GM19238 (cell line): ENCODE results near the gene GNB1.

Experiments used
- DNase-seq: peaks from one replicate; pipeline ENCODE4 v3.0.0; 2011; ENCODE audit warnings: low spot score; ENCODE audit not compliant: insufficient read length

The GNB1 gene

DNA sequence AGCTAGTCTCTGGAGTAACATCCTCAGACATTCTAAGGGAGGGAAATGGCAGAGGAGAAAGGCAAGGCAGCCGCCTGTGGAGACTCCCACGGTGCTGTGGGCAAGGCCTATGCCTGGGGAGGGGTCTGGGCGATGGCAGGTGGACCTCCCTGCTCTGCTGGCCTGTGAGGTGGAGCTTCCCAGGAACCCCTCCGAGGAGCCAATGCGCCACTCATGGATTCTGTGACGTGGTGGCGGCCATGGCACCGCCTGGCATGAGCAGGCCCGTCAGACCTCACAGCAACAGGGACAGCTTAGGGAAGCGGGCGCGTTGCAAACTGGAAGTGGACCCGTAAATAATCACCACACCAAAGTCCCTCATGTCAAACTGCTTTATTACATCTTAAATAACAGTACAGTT, 106.0 kb downstream of the GNB1 start:
- no peak for DNase-seq

DNA sequence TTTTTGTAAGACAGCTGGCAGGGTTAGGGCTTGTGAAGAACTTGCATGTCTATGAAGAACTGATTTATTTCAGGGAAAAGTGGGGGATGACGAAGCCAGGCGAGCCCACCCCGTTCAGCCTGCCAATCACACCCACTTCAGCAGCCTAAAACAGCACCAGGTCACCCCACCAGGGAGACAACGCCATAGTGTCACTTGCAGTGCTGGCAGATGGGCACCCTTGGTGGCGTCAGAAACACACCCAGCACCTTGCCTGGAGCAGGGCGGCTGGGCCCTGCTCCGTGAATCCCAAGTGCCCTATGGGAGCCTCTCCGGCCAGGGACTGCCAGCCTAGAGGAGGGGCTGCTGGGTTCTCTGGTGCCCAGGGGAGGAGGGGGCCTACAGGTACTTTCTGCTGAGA, 107.6 kb downstream of the GNB1 start:
- DNase-seq, result no peak

- DNase-seq, result no peak
Measured at GRCh38 chr1:1782399-1783221, 108.3 kb downstream of the GNB1 start.

DNA sequence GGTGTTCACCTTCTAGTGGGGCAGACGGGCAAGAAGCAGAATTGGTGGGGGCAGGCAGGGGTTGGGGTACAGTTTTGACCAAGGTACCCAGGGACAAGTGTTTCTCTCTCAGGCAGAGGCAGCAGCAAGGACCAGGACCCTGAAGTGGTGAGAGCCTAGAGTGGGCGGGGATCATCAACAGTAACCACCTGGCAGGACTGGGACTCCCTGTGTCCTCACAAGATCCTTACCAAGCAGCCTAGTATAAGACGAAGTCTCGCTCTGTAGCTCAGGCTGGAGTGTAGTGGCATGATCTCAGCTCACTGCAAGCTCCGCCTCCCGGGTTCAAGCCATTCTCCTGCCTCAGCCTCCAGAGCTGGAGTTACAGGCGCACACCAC, 109.4 kb downstream of the GNB1 start:
- no peak for DNase-seq

DNA sequence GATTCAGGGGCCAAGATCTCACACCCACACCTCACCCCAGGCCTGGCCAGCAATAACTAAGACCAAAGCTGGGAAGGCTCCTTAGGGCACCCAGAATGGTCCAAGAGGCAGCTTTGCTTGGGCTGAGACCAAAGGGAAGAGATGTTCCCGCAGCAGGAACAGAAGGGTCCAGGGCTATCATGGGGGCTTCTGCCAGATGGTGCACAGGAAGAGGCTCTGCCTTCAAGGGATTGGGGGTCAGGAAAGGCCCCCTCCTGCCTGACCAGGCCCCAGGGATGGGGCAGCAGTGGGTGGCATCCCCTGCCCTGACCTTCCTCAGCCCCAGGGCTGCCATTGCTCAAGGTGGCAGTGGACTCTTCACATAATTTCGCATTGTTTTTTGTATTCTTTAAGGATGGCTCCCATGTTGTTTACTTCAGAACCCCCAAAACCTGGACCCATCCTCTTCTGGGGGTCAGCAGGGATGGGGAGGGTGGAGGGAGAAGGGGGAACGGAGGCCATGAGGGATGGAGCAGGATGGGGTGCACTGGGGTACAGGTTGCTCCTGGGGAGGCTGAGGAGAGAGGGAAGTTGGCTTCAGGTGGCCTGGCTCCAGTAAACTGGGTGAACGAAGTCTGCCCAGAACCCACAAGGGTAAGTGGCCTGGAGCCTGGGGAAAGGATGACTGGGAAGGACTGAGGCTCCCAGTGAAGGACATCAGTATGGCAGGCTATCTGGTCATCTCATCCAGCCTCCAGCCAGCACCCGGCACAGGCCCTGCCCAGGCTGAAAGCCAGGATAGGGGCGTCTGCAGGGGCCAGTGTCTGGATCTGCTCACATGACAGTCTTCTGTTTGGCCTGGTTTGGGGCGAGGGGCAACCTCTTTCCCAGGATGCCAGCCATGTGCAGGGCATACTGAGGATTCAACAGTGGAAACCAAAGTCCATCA, 110.0 kb downstream of the GNB1 start:
- no peak for DNase-seq

DNA sequence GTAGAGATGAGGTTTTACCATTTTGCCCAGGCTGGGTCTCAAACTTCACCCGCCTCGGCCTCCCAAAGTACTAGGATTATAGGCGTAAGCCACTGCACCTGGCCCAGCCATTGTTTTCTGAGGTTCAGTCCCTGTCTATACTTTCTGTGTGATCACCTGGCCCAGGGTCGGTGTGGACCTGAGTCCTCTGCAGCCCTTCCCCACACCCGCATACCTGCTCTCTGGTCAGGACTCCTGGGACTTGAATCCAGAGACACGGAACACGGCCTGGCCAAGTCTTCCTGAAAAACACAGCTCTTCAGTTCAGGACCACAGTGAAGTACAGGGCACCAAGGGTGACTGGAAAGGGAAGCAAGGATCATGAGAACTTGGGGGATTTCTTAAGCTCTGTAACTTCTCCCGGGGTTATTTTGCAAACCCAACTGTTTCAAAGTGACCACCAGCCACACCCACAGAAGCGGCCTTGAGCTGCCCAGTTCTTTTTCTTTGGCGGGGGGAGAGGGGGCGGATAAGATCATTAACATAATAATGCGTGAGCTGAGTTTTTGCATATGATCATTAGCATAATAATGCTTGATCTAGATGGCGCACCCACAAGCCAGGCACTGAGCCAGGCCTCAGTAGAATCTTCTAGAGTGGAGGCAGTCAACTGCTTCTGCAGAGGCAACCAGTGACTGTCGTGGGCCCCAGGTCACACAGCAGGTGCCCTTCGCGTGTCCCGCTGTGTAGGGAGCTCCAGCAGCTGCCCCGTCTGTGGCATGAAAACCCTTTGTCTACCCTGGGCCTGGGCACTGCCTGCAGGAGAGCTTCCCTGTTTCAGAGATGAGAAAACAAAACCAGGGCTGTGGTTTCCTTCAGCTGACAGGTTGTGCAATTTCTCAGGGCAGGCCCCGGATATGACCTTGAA, 110.9 kb downstream of the GNB1 start:
- DNase-seq, result peak; percentile 77

DNA sequence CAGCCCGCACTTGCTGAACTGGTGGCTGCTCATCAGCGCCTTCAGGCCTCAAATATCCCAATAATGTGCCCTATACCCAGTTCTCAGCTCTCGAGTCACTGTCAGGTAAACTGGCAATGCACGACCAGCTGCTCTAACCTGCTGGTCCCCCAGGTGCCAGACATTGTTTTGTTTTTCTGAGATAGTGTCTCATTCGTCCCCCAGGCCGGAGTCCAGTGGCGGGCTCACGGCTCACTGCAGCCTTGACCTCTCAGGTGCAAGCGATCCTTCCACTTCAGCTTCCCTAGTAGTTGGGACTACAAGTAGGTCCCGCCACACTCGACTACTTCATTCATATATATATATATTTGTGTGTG, 111.6 kb downstream of the GNB1 start:
- DNase-seq, result no peak

DNA sequence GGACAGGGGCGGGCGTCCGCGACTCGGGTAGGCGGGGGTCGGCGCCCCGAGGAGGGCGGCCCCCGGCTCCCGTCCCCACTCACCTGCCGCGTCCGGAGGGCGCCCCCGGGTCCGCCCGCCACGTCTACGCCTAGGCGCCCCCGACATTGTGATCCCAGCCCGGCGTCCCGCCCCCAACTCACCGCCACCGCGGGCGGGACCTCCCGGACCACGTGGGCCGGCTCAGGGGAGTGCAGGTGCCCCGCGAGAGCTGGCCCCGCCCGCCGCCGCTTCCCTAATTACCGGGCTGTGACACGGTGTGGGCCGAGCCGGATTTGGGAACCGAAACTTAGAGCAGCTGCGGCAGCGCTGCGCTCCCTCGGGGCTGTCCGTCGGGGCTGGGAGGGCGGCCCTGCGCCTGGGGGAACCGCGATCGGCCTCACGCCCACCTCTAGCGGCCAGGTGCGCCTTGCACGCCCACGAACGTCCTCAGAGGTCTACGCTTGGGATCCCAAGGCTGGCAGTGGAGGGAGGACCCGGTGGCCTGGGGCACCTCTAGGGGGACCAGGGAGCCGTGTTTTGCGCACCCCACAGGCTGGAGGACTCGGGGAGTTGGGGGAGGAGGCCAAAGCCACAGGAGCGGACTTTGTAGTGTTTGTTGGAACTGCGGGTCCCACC, 112.1 kb downstream of the GNB1 start:
- DNase-seq, result peak; percentile 93

DNA sequence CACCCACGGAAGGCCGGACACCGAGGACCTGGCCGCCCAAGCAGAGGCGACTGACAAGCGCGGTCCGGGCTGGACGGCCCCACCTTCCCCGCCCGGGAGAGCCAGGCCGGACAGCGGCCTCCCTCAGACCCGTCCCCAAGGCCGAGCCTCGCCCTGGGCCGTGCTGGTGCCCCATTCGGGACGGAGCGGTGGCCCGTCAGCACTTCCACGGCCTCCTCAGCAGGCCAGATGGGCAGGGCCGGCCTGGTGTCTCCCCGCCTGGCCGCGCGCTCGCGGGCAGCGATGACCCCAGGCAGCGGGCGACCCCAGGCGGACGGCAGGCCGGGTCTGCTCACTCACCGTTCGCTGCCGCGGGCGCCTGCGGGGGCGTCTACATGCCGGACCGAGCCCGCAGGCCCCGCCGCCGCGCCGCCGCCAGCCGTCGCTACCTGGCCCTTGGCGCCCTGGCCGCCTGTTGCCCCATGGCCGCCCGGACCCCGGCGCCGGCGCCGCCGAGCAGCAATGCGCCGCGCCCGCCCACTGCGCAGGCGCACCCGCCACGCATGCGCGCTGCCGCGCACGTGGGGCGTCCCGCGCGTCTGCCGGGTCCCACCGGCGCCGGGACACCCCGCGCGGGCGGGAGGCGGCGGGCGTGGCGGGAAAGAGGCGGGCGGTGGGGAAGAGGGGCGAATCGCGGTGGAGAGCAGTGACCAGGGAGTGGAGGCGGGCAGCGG, 112.8 kb downstream of the GNB1 start, which contains the start of gene NADK:
Gene NADK (minus strand): TSS at position 521 of the 713 bp plus-strand sequence. CDS start 13,064 bp downstream, outside the sequence.
- DNase-seq, result peak; percentile 84

DNA sequence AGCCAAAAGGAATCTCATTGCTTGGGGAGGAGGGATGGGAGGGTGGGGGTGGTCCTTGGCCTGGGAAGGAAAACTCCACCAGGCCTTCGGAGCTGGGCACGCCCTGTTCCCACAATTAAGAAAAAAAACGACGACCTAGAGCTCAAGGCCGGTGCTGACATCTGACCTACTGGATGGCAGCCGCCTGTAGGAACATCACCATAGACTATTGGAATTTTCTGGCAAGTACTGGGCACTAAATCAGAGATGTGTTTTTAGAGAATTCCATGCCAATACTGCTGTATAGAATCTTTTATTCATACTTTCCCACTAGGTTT, 113.3 kb downstream of the GNB1 start:
- DNase-seq, result no peak

DNA sequence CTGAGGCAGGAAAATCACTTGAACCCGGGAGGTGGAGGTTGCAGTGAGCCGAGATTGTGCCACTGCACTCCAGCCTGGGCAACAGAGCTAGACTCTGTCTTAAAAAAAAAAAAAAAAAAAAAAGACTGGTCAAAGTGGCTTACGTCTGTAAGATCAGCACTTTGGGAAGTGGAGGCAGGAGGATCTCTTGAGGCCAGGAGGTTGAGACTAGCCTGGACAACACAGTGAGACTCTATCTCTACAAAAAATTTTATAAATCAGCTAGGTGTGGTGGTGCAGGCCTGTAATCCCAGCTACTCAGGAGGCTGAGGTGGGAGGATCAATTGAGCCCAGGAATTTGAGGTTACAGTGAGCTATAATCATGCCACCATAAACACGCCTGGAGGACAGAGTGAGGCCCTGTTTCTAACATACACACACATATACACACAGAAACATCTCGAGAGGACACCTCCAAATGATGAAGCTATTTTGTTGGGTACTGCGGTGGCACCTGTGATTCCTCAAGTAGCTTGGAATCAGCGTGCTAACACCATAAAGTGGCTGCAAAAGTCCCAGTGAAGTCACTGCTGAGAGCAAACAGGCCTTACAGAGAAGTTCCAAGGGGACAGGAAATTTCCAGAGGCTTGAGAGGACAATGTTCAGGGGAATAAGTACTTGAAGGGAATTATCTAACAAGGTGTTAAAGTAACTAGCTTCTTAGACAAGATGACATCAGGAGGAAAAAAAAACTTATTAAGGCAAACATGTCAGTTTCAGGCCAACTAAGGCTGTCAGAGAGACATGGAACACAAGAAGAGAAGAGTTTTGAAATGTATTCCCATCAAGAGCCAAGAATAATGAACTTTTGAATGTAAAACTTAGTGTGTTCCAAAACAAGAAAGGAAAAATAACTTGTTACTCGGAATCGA, 114.0 kb downstream of the GNB1 start:
- no peak for DNase-seq

GRCh38 chr1:1775327-1776226, 115.3 kb downstream of the GNB1 start:
- DNase-seq, result no peak

DNA sequence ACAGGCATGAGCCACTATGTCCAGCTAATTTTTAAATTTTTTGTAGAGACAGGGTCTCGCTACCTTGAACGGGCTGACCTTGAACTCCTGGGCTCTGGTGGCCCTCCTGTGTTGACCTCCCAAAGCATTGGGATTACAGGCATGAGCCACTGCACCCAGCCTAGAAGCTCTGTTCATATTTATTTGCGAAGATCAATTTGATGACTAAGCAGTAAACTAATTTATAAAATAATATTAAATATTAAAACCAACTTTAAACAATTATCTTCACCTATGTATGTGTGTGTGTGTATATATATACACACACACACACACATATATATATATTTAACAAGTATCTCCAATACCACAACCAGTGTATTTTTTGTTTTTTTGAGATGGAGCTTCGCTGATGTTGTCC, 117.0 kb downstream of the GNB1 start:
- no peak for DNase-seq

GRCh38 chr1:1771096-1771495, 119.8 kb downstream of the GNB1 start:
- DNase-seq, result no peak

DNA sequence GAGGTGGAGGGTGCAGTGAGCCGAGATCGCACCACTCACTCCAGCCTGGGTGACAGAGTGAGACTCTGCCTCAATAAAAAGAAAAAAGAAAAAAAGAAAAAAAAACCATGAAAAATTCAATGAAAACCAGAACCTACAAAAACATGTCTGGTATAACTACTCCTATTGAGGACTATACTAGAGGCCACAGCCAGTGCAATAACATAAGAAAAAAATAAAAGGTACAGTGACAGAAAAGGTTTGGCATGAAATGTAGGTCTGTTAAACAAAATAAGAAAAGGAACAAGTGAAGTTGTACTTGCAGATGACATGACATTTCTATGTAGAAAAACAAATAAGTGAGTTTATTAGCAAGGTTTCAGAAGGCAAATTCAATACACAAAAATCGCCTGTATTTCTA, 120.8 kb downstream of the GNB1 start:
- no peak for DNase-seq

DNA sequence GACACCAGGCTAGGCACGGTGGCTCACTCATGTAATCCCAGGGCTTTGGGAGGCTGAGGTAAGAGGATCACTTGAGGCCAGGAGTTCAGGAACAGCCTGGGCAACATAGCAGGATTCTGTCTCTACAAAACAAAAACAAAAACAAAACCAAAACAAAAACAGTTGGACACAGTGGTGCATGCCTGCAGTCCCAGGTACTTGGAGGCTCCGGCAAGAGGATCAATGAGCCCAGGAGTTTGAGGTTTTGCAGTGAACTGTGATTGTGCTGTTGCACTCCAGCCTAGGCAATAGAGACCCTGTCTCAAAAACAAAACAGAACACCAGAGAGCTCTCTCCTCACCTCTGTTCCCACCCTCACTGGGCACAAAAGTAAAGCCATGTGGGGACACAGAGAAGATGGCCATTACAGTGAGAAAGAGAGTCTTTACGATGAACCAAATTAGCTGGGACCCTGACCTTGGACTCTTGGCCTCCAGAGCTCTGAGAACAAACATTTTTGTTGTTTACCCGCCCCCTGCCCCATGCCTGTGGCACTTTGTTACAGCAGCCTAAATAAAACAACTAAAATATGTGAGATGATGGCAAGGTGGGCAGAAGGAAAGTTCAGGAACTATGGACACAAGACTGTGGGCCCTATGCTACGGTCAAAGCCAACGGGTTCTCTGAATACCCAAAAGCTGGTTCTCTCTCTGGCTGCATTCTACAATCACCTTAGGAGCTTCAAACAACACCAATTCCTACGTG, 122.5 kb downstream of the GNB1 start:
- no peak for DNase-seq

DNA sequence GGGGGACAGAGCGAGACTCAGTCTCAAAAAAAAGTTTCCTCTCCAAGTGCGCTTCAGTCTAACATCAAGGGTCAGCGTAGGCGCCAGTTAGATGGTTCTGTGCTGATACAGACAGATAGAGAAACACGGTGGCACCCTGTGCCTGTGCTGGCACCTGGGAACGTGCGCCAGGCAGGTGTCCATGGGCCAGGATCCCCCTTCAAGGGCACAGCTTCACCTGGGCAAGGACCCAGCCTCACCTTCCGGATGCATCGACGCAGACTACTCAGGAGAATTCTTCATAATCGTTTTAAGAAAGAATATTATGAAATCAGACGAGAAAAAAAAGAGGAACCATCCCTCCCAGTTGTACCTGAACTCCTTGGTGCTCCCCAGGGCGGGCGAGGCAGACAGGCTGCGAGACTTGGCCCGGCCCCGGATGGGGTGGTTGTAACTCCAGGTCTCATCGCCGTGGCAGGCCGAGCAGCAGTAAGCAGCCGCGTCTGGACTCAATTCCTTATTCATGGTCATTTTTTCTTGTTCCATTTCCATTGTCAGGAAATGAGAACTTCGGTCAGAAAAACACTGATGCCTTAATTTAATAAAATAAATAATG, 125.9 kb downstream of the GNB1 start:
- DNase-seq, result no peak
